Measurements from ENCODE around the gene AVP.

DNA sequence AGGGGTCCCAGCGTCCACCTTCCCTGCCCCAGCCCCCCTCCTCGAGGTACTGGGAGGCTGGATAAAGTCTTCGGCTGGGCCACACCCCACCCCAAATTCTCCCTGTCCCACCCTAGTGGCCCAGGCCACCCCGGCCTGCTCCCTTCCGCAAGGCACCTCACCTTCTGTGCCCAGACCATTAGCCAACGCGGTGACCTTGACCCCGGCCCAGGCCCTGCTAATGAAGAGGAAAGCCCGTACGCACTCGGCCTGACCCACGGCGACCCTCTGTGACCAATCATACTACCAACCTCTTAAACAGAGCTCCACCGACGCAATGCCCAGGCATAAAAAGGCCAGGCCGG lies 13.3 kb downstream of the AVP start:
- TF ChIP-seq, protein P1, sequence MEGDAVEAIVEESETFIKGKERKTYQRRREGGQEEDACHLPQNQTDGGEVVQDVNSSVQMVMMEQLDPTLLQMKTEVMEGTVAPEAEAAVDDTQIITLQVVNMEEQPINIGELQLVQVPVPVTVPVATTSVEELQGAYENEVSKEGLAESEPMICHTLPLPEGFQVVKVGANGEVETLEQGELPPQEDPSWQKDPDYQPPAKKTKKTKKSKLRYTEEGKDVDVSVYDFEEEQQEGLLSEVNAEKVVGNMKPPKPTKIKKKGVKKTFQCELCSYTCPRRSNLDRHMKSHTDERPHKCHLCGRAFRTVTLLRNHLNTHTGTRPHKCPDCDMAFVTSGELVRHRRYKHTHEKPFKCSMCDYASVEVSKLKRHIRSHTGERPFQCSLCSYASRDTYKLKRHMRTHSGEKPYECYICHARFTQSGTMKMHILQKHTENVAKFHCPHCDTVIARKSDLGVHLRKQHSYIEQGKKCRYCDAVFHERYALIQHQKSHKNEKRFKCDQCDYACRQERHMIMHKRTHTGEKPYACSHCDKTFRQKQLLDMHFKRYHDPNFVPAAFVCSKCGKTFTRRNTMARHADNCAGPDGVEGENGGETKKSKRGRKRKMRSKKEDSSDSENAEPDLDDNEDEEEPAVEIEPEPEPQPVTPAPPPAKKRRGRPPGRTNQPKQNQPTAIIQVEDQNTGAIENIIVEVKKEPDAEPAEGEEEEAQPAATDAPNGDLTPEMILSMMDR (IDR thresholded peaks at IDR 0.05; ENCODE audit: extremely low read depth in 1 of 2, insufficient read depth in 1 of 2, low read depth in 1 of 2, low read length in 2 of 2): no peak
- TF ChIP-seq POLR2A (IDR thresholded peaks at IDR 0.05; ENCODE audit: low read depth, low read length): no peak
- TF ChIP-seq EZH2 (IDR thresholded peaks at IDR 0.05; ENCODE audit: borderline replicate concordance, low read depth, low read length, severe bottlenecking): no peak
